Measurements from ENCODE around the gene MRPL55.
A peak's percentile ranks its signal among the peaks of the same experiment; 100 is the strongest.
"Not testable (repeated sequence)": the region's sequence is repeated elsewhere in the genome, so short reads cannot be mapped to it uniquely, and the experiment has no call there.

The MRPL55 gene

GRCh38 chr1:228120351-228120750 lies 11.3 kb upstream of the MRPL55 start:
- DNase-seq: no peak

- DNase-seq: no peak
These were observed 8.9 kb upstream of the MRPL55 start for GRCh38 chr1:228118040-228118439.

- no peak for DNase-seq
These were observed 8.2 kb upstream of the MRPL55 start for GRCh38 chr1:228117335-228117734.

GRCh38 chr1:228114827-228115226 lies 5.7 kb upstream of the MRPL55 start:
- DNase-seq: no peak

GRCh38 chr1:228112617-228113016 lies 3.5 kb upstream of the MRPL55 start:
- no peak for DNase-seq

GRCh38 chr1:228112167-228112566 lies 3.1 kb upstream of the MRPL55 start:
- no peak for DNase-seq

GRCh38 chr1:228111315-228111714 lies 2.2 kb upstream of the MRPL55 start:
- not testable (repeated sequence) for DNase-seq

GRCh38 chr1:228110556-228110955 lies 1.5 kb upstream of the MRPL55 start:
- DNase-seq: no peak

GRCh38 chr1:228109962-228110488 lies 926 bp upstream of the MRPL55 start:
- no peak for DNase-seq

- no peak for DNase-seq
These were observed 392 bp downstream of the MRPL55 start for GRCh38 chr1:228108742-228109072.

- no peak for DNase-seq
These were observed 926 bp downstream of the MRPL55 start for GRCh38 chr1:228108055-228108690.

GRCh38 chr1:228107636-228108035 lies 1.5 kb downstream of the MRPL55 start:
- DNase-seq: no peak

- DNase-seq: no peak
These were observed 2.4 kb downstream of the MRPL55 start for GRCh38 chr1:228106800-228107054.

GRCh38 chr1:228105996-228106799 lies 2.9 kb downstream of the MRPL55 start:
- no peak for DNase-seq

- no peak for DNase-seq
These were observed 3.7 kb downstream of the MRPL55 start for GRCh38 chr1:228105270-228105995.

- no peak for DNase-seq
These were observed 4.4 kb downstream of the MRPL55 start for GRCh38 chr1:228104526-228105269.

GRCh38 chr1:228102791-228103620 lies 6.1 kb downstream of the MRPL55 start, which contains the start of gene C1orf35:
TSS of gene C1orf35 (minus strand) at chr1:228103325. CDS start at chr1:228103227, 98 bp downstream.
- DNase-seq: peak; percentile 88

- no peak for DNase-seq
These were observed 6.9 kb downstream of the MRPL55 start for GRCh38 chr1:228101994-228102790.

- no peak for DNase-seq
These were observed 7.5 kb downstream of the MRPL55 start for GRCh38 chr1:228101614-228101993.

- DNase-seq: no peak
These were observed 8.1 kb downstream of the MRPL55 start for GRCh38 chr1:228100822-228101613.

- no peak for DNase-seq
These were observed 9.8 kb downstream of the MRPL55 start for GRCh38 chr1:228099331-228099732.
